OCI-LY7 (cell line): ENCODE data around the gene ZNF655. TPM values are rescaled to one million over a fixed set of nuclear protein-coding genes. Genes with fewer than 3 reads are reported as not detected.

Source experiments
- total RNA-seq, 2 experiments: library from RNA; depleted of rRNA in 1 of 2; stranded (reverse); fragments of >200 nt in 1 of 2; shearing (Covaris generic) in 1 of 2; gene quantifications; 2 replicates each; pipeline ENCODE4 v1.2.3, GENCODE V29; 2014 to 2022

ZNF655 gene
- total RNA-seq, 2 experiments from 2014 or later, result 64.1 to 79.7 TPM

Other genes starting within 250 kb of the ZNF655 start
- 51.0 and 71.8 TPM in 2 replicates for gene ARPC1A, start 232.7 kb upstream of the ZNF655 start, total RNA-seq (2014; rRNA removed; shearing (Covaris generic))
- gene ARPC1A, start 232.7 kb upstream of the ZNF655 start, total RNA-seq (2022), result 101 and 108 TPM in 2 replicates
- gene ARPC1B, start 183.9 kb upstream of the ZNF655 start, total RNA-seq (2014; rRNA removed; shearing (Covaris generic)), result 174 and 191 TPM in 2 replicates
- 168 and 169 TPM in 2 replicates for gene ARPC1B, start 183.9 kb upstream of the ZNF655 start, total RNA-seq (2022)
- 33.7 and 50.0 TPM in 2 replicates for gene PDAP1, start 150.0 kb upstream of the ZNF655 start, total RNA-seq (2014; rRNA removed; shearing (Covaris generic))
- gene PDAP1, start 150.0 kb upstream of the ZNF655 start, total RNA-seq (2022), result 132 and 135 TPM in 2 replicates
- 104 and 118 TPM in 2 replicates for gene BUD31, start 149.7 kb upstream of the ZNF655 start, total RNA-seq (2014; rRNA removed; shearing (Covaris generic))
- gene BUD31, start 149.7 kb upstream of the ZNF655 start, total RNA-seq (2022), result 100 and 114 TPM in 2 replicates
- gene PTCD1, start 119.8 kb upstream of the ZNF655 start, total RNA-seq (2014; rRNA removed; shearing (Covaris generic)), result 11.0 and 11.1 TPM in 2 replicates
- 7.6 and 11.3 TPM in 2 replicates for gene PTCD1, start 119.8 kb upstream of the ZNF655 start, total RNA-seq (2022)
- 75.3 and 84.4 TPM in 2 replicates for gene CPSF4, start 119.7 kb upstream of the ZNF655 start, total RNA-seq (2014; rRNA removed; shearing (Covaris generic))
- gene CPSF4, start 119.7 kb upstream of the ZNF655 start, total RNA-seq (2022), result 88.6 and 91.9 TPM in 2 replicates
- 756 and 900 TPM in 2 replicates for gene ATP5MF, start 92.5 kb upstream of the ZNF655 start, total RNA-seq (2014; rRNA removed; shearing (Covaris generic))
- gene ATP5MF, start 92.5 kb upstream of the ZNF655 start, total RNA-seq (2022), result 387 and 463 TPM in 2 replicates
- 23.2 and 32.2 TPM in 2 replicates for gene ZNF789, start 85.8 kb upstream of the ZNF655 start, total RNA-seq (2014; rRNA removed; shearing (Covaris generic))
- 57.4 and 59.6 TPM in 2 replicates for gene ZNF789, start 85.8 kb upstream of the ZNF655 start, total RNA-seq (2022)
- 23.5 and 26.8 TPM in 2 replicates for gene ZNF394, start 58.4 kb upstream of the ZNF655 start, total RNA-seq (2014; rRNA removed; shearing (Covaris generic))
- gene ZNF394, start 58.4 kb upstream of the ZNF655 start, total RNA-seq (2022), result 35.3 and 35.4 TPM in 2 replicates
- gene ZKSCAN5, start 54.0 kb upstream of the ZNF655 start, total RNA-seq (2014; rRNA removed; shearing (Covaris generic)), result 11.4 and 12.2 TPM in 2 replicates
- 13.7 and 14.5 TPM in 2 replicates for gene ZKSCAN5, start 54.0 kb upstream of the ZNF655 start, total RNA-seq (2022)
- gene FAM200A, start 6.5 kb upstream of the ZNF655 start, total RNA-seq (2014; rRNA removed; shearing (Covaris generic)), result 4.2 and 5.5 TPM in 2 replicates
- gene FAM200A, start 6.5 kb upstream of the ZNF655 start, total RNA-seq (2022), result 7.3 and 7.9 TPM in 2 replicates
- gene TMEM225B, start 39.6 kb downstream of the ZNF655 start, total RNA-seq (2014; rRNA removed; shearing (Covaris generic)), result 1.4 and 2.4 TPM in 2 replicates
- gene TMEM225B, start 39.6 kb downstream of the ZNF655 start, total RNA-seq (2022), result 2.4 and 3.9 TPM in 2 replicates
- gene ZSCAN25, start 58.3 kb downstream of the ZNF655 start, total RNA-seq (2014; rRNA removed; shearing (Covaris generic)), result 12.0 and 19.8 TPM in 2 replicates
- gene ZSCAN25, start 58.3 kb downstream of the ZNF655 start, total RNA-seq (2022), result 14.3 and 17.1 TPM in 2 replicates
- gene CYP3A5, start 121.4 kb downstream of the ZNF655 start, total RNA-seq (2014; rRNA removed; shearing (Covaris generic)), result not detected in 2 replicates
- not detected in 2 replicates for gene CYP3A5, start 121.4 kb downstream of the ZNF655 start, total RNA-seq (2022)
- gene CYP3A7, start 176.6 kb downstream of the ZNF655 start, total RNA-seq (2014; rRNA removed; shearing (Covaris generic)), result not detected in 2 replicates
- not detected in 2 replicates for gene CYP3A7, start 176.6 kb downstream of the ZNF655 start, total RNA-seq (2022)
- gene CYP3A4, start 225.5 kb downstream of the ZNF655 start, total RNA-seq (2014; rRNA removed; shearing (Covaris generic)), result not detected in 2 replicates
- gene CYP3A4, start 225.5 kb downstream of the ZNF655 start, total RNA-seq (2022), result not detected in 2 replicates